GM12873 (cell line): ENCODE data around the gene ZNF784.

Source experiments
- CTCF ChIP-seq: IDR thresholded peaks from 2 replicates; pipeline ENCODE4 v1.5.1; 2012; ENCODE audit warnings: low read depth, mild to moderate bottlenecking, moderate library complexity, low read length, control low read depth; ENCODE audit not compliant: insufficient read depth; ENCODE audit errors: missing control alignments

The ZNF784 gene

GRCh38 chr19:55584871-55585270, 39.5 kb downstream of the ZNF784 start:
- TF ChIP-seq CTCF, result no peak

DNA sequence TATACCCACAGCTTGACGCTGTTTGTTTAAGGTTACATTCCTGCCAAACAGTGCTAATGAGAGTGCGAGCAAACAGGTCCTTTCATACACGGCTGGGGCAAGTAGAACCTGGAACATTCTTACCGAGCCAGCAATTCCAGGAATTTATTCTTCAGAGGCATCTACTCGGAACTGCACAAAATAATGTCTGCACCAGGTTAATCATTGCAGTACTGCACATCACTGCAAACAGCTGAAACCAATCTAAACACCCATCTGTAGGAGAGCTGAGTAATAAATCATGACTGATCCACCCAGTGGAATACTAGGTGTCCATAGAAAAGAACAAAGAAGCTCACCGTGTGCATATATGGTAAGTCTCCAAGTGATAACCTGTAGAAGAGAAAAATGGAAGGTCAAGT, 42.5 kb downstream of the ZNF784 start:
- TF ChIP-seq CTCF, result no peak

GRCh38 chr19:55581145-55581822, 43.1 kb downstream of the ZNF784 start:
- TF ChIP-seq CTCF, result no peak

- TF ChIP-seq CTCF, result no peak
These were observed 43.7 kb downstream of the ZNF784 start, which contains the start of gene ZNF579 for GRCh38 chr19:55580628-55581144. TSS of gene ZNF579 (minus strand) at chr19:55580848. CDS start at chr19:55579639, 1,209 bp downstream.

GRCh38 chr19:55579766-55580621, 44.4 kb downstream of the ZNF784 start:
- no peak for TF ChIP-seq CTCF

GRCh38 chr19:55578761-55579747, 45.3 kb downstream of the ZNF784 start:
- no peak for TF ChIP-seq CTCF
